ENCODE results near the gene TMEM45A. TPM values are rescaled to one million over a fixed set of nuclear protein-coding genes. Genes with fewer than 3 reads are reported as not detected.

The TMEM45A gene
- total RNA-seq, 1 experiment from 2014 or later = 10.1 TPM

DNA sequence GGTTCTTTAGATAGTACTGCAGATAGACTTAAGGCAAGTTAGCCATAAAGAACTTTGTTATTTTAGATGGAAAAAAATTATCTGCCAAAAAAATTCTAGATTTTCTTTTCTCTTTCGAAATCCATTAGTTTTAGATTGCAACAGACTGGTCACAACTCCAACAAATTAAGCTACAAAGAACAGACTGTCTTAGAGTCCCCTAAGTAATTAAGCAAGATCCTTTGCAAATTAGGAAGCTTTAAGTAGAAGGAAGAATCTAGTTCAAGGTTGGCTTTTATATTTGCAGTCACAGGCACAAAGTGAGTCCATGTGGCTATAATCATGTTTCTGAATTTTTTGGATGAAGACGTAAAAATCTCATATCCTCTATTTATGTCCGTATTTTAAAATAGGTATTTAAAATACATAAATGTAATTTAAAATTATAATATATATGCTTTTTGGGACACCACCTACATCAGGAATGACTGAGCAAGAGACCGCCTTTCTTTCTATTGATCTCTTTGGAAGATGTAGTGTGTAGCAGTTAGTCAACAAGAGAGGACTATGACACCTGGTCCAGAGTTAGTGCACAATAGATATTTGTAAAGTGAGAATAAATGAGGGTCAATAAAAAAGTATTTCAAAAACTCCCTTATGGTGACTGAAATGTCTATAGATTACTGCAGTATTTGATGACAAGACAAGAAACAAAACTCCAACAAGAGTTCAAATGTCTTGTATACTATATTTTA is 34.4 kb downstream of the TMEM45A start:
- TF ChIP-seq, protein P1, sequence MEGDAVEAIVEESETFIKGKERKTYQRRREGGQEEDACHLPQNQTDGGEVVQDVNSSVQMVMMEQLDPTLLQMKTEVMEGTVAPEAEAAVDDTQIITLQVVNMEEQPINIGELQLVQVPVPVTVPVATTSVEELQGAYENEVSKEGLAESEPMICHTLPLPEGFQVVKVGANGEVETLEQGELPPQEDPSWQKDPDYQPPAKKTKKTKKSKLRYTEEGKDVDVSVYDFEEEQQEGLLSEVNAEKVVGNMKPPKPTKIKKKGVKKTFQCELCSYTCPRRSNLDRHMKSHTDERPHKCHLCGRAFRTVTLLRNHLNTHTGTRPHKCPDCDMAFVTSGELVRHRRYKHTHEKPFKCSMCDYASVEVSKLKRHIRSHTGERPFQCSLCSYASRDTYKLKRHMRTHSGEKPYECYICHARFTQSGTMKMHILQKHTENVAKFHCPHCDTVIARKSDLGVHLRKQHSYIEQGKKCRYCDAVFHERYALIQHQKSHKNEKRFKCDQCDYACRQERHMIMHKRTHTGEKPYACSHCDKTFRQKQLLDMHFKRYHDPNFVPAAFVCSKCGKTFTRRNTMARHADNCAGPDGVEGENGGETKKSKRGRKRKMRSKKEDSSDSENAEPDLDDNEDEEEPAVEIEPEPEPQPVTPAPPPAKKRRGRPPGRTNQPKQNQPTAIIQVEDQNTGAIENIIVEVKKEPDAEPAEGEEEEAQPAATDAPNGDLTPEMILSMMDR (conservative IDR thresholded peaks at IDR 0.05) = no peak
- Mint-ChIP-seq H3K4me3 (no peak overlapping the region), H3K27me3 (ENCODE audit: low read depth) (no peaks in the 10 kb centered on the region), H3K36me3 (ENCODE audit: insufficient read depth in 1 of 3, low read depth in 3 of 3) (peaks cover 0 to 6% (median 0%) of the 10 kb centered on the region in 3 experiments; a peak in 1 of 7 replicates), H3K27ac (no peak overlapping the region), H3K9me3 (no peaks in the 10 kb centered on the region; a peak in 1 of 5 replicates), H3K4me1 (peaks cover 0 to 2% of the 10 kb centered on the region in 2 experiments; a peak in 1 of 4 replicates)
- no peak overlapping the region for H2AK5ac ChIP-seq (ENCODE audit: insufficient read length, low read length)
- H3K79me2 ChIP-seq (ENCODE audit: insufficient read depth, low read length) = no peaks in the 10 kb centered on the region
- H3K27me3 ChIP-seq (ENCODE audit: insufficient read depth, low read length) = no peaks in the 10 kb centered on the region
- no peak for DNase-seq
- H3K27ac ChIP-seq (ENCODE audit: insufficient read length, low read depth, low read length) = no peak overlapping the region
- H2BK12ac ChIP-seq (ENCODE audit: insufficient read length, low read depth, low read length) = no peak overlapping the region
- H3K56ac ChIP-seq (ENCODE audit: insufficient read length, low read depth, low read length) = no peak overlapping the region
- H4K20me1 ChIP-seq (ENCODE audit: control insufficient read depth, insufficient read depth, insufficient read length) = no peaks in the 10 kb centered on the region
- no peak overlapping the region for H3K18ac ChIP-seq (ENCODE audit: insufficient read length, low read depth, low read length)
- H3K79me1 ChIP-seq (ENCODE audit: insufficient read depth, low read depth, low read length, poor library complexity, severe bottlenecking) = no peaks in the 10 kb centered on the region
- no peaks in the 10 kb centered on the region for H3K4me1 ChIP-seq (ENCODE audit: insufficient read depth, low read length)
- no peak overlapping the region for H3K4me2 ChIP-seq (ENCODE audit: insufficient read depth, insufficient read length, low read length)
- H3T11ph ChIP-seq (ENCODE audit: low read length) = no peak overlapping the region
- no peak overlapping the region for H2AFZ ChIP-seq (ENCODE audit: low read length)
- no peak overlapping the region for H2BK5ac ChIP-seq (ENCODE audit: insufficient read length, low read length)
- no peak overlapping the region for H3K9ac ChIP-seq (ENCODE audit: extremely low read depth, insufficient read length, low read length)
- no peak overlapping the region for H3K14ac ChIP-seq (ENCODE audit: insufficient read depth, low read length)
- no peaks in the 10 kb centered on the region for H3K23me2 ChIP-seq (ENCODE audit: insufficient read length, low read depth, low read length, poor library complexity, severe bottlenecking)
- H2BK15ac ChIP-seq (ENCODE audit: low read depth, low read length) = no peak overlapping the region
- H2BK120ac ChIP-seq (ENCODE audit: low read depth, low read length, poor library complexity, severe bottlenecking) = no peak overlapping the region
- no peak overlapping the region for H3K4ac ChIP-seq (ENCODE audit: low read depth, low read length)
- no peak overlapping the region for H2BK20ac ChIP-seq (ENCODE audit: low read depth, low read length, poor library complexity, severe bottlenecking)
- H3K9me3 ChIP-seq (ENCODE audit: control insufficient read depth, low read depth, low read length) = no peaks in the 10 kb centered on the region
- H4K5ac ChIP-seq (ENCODE audit: insufficient read length, low read depth, low read length) = no peak overlapping the region
- H3K23ac ChIP-seq (ENCODE audit: insufficient read length, low read depth, low read length) = no peak overlapping the region
- H4K8ac ChIP-seq (replicated peaks; ENCODE audit: insufficient read length, low read depth, low read length) = no peak overlapping the region
- no peak overlapping the region for H4K91ac ChIP-seq (ENCODE audit: insufficient read length, low read depth, low read length)
- no CpG with 5 or more reads among the region's 4 CpGs for WGBS (ENCODE audit: extremely low coverage, insufficient read length, low lambda C conversion rate)
